ENCODE results near the gene CLK4.
A peak's percentile ranks its signal among the peaks of the same experiment; 100 is the strongest.

Gene CLK4

DNA sequence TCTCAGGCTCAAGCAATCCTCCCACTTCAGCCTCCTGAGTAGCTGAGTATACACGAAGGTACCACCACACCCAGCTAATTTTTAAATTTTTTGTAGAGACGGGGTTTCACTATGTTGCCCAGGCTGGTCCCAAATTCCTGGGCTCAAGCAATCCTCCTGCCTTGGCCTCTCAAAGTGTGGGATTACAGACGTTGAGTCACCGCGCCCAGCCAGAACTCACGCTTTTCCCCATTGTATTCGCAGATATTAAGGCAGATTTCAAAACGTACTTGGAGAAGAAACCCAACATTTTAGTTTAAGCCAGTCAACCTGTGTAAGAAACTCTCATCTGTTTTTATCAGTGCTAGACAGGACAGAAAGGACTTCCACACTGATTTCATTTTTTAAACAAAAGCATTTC, 63.2 kb downstream of the CLK4 start:
- Histone ChIP-seq H3K36me3 (ENCODE audit: insufficient read depth, low read depth, low read length) (no peaks in the 10 kb centered on the region), H3K4me3 (ENCODE audit: low read length) (no peak overlapping the region), H3K27ac (ENCODE audit: low read length) (no peak overlapping the region), H3K4me1 (ENCODE audit: insufficient read depth, low read length) (peaks cover 33% of the 10 kb centered on the region; the same call in 1 of the 2 replicates), H3K9me3 (ENCODE audit: insufficient read depth, low read depth, low read length) (no peaks in the 10 kb centered on the region), H3K27me3 (ENCODE audit: insufficient read depth, low read length) (no peaks in the 10 kb centered on the region), H3K9ac (ENCODE audit: low read depth, low read length) (no peak overlapping the region)

- Histone ChIP-seq H3K36me3 (ENCODE audit: insufficient read depth, low read depth, low read length) (no peaks in the 10 kb centered on the region), H3K27me3 (ENCODE audit: insufficient read depth, low read length) (no peaks in the 10 kb centered on the region), H3K27ac (ENCODE audit: low read length) (no peak overlapping the region), H3K9me3 (ENCODE audit: insufficient read depth, low read depth, low read length) (no peaks in the 10 kb centered on the region), H3K9ac (ENCODE audit: low read depth, low read length) (peak overlapping the region; percentile 20; the same call in 1 of the 2 replicates), H3K4me3 (ENCODE audit: low read length) (no peak overlapping the region), H3K4me1 (ENCODE audit: insufficient read depth, low read length) (peaks cover 33% of the 10 kb centered on the region; the same call in 1 of the 2 replicates)
Measured at GRCh38 chr5:178561746-178562264, 65.0 kb downstream of the CLK4 start.

DNA sequence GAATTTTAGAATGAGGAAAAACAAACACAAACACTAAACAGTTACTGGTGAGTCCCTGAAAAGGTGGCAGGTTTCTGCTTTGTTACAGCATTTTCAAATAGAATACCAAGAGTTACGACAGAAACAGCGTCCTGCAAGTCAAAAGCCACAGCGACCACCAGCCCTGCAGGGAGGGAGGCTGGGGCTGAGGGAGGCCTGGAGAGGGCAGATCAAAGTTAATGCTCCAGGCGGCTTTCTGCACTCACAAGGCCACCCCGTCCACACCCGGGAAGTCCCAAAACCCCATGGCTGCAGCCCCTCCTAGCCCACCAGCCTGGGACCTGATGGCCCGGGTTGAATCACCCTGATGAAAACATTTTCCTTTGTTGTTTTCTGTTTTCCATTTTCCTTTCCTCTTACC, 65.9 kb downstream of the CLK4 start:
- no peak overlapping the region for H3K27ac ChIP-seq (ENCODE audit: low read length)
- H3K4me3 ChIP-seq (ENCODE audit: low read length), result no peak overlapping the region
- peaks cover 33% of the 10 kb centered on the region; the same call in 1 of the 2 replicates for H3K4me1 ChIP-seq (ENCODE audit: insufficient read depth, low read length)
- peak overlapping the region; percentile 20; the same call in 1 of the 2 replicates for H3K9ac ChIP-seq (ENCODE audit: low read depth, low read length)
- H3K36me3 ChIP-seq (ENCODE audit: insufficient read depth, low read depth, low read length), result no peaks in the 10 kb centered on the region
- no peaks in the 10 kb centered on the region for H3K9me3 ChIP-seq (ENCODE audit: insufficient read depth, low read depth, low read length)
- no peaks in the 10 kb centered on the region for H3K27me3 ChIP-seq (ENCODE audit: insufficient read depth, low read length)

DNA sequence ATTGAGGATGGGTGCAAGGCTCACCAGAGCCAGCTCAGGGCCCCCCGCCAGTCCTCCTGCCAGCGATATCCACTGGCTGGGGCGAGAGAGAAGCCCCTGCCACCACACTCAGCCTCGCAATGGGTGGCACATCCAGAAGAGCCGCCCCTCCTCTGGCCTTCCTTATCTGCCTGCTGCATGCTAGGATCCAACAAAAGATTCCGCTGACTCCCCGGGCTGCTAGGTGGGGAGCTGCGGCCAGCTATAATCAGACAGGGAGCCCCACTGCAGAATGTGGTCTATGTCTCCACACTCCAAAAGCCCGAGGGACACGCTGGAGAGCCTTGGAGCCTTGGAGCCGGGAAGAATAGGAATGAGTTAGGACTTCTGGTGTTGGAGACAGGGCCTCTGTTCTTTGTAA, 69.4 kb downstream of the CLK4 start:
- Histone ChIP-seq H3K4me1 (ENCODE audit: insufficient read depth, low read length) (peaks cover 19% of the 10 kb centered on the region; the same call in 1 of the 2 replicates), H3K4me3 (ENCODE audit: low read length) (no peak overlapping the region), H3K9ac (ENCODE audit: low read depth, low read length) (no peak overlapping the region), H3K36me3 (ENCODE audit: insufficient read depth, low read depth, low read length) (no peaks in the 10 kb centered on the region), H3K27me3 (ENCODE audit: insufficient read depth, low read length) (peaks cover 8% of the 10 kb centered on the region; the same call in 1 of the 2 replicates), H3K9me3 (ENCODE audit: insufficient read depth, low read depth, low read length) (no peaks in the 10 kb centered on the region), H3K27ac (ENCODE audit: low read length) (no peak overlapping the region)

DNA sequence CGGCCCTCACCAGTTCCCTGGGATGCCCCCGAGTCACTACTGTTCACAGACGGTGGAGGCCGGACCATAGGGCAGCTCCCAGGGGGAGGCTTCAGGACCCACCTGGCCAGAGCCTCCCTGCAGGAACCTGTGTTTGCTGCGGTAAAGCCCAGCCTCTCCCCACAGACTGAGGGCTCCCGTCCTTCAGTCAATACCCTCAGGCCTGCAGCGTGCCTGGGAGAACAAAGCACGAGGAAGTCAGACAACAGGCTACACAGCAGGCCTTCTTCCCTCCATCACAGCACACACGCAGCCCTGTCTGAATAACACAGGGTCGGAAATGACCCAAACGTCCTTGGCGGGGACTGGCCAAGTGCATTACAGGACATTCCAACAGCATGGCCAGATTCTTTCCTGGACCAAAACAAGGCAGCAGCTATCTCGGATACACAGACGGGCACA, 71.1 kb downstream of the CLK4 start:
- Histone ChIP-seq H3K27me3 (ENCODE audit: insufficient read depth, low read length) (peaks cover 8% of the 10 kb centered on the region; the same call in 1 of the 2 replicates), H3K36me3 (ENCODE audit: insufficient read depth, low read depth, low read length) (no peaks in the 10 kb centered on the region), H3K4me1 (ENCODE audit: insufficient read depth, low read length) (peaks cover 8% of the 10 kb centered on the region; the same call in 1 of the 2 replicates), H3K9ac (ENCODE audit: low read depth, low read length) (peak overlapping the region; percentile 29; the same call in 1 of the 2 replicates), H3K27ac (ENCODE audit: low read length) (peak overlapping the region; percentile 7), H3K9me3 (ENCODE audit: insufficient read depth, low read depth, low read length) (no peaks in the 10 kb centered on the region), H3K4me3 (ENCODE audit: low read length) (no peak overlapping the region)

DNA sequence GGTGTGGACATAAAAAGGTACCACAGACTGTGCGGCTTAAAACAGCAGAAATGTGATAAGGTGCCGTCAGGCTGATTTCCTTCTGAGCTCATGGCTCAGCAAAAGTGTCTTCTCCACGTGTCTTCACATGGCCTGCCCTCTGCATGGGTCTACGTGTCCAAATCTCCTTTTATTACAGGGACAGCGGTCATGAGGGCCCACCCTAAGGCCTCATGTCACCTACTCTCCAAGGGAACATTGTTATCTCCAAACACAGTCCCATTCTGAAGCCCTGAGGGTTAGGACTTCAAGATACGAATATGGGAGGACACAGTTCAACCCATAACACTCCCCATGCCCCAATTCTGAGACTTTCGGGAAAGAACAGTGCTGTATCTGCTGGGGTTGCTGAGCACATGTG, 71.8 kb downstream of the CLK4 start:
- no peak overlapping the region for H3K4me3 ChIP-seq (ENCODE audit: low read length)
- H3K27ac ChIP-seq (ENCODE audit: low read length), result peak overlapping the region; percentile 7
- H3K9ac ChIP-seq (ENCODE audit: low read depth, low read length), result peak overlapping the region; percentile 29; the same call in 1 of the 2 replicates
- no peaks in the 10 kb centered on the region for H3K9me3 ChIP-seq (ENCODE audit: insufficient read depth, low read depth, low read length)
- peaks cover 8% of the 10 kb centered on the region; the same call in 1 of the 2 replicates for H3K27me3 ChIP-seq (ENCODE audit: insufficient read depth, low read length)
- no peaks in the 10 kb centered on the region for H3K36me3 ChIP-seq (ENCODE audit: insufficient read depth, low read depth, low read length)
- peaks cover 4% of the 10 kb centered on the region; the same call in 1 of the 2 replicates for H3K4me1 ChIP-seq (ENCODE audit: insufficient read depth, low read length)

DNA sequence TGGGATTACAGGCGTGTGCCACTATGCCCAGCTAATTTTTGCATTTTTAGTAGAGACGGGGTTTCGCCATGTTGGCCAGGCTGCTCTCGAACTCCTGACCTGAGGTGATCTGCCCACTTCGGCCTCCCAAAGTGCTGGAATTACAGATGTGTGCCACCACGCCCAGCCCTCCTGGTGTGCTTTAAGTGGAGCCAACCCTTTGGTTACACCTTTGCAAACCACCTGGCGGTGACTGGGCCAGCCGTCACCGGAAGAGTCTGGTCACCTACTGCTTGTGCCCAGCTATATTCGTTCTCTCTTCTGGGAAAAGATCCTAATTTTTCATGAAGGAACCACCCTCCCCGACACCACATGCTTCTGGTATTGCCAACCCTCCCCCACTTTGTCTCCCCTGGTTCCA, 72.5 kb downstream of the CLK4 start:
- H3K9me3 ChIP-seq (ENCODE audit: insufficient read depth, low read depth, low read length), result no peaks in the 10 kb centered on the region
- no peak overlapping the region for H3K27ac ChIP-seq (ENCODE audit: low read length)
- H3K9ac ChIP-seq (ENCODE audit: low read depth, low read length), result no peak overlapping the region
- no peaks in the 10 kb centered on the region for H3K36me3 ChIP-seq (ENCODE audit: insufficient read depth, low read depth, low read length)
- H3K4me3 ChIP-seq (ENCODE audit: low read length), result no peak overlapping the region
- peaks cover 4% of the 10 kb centered on the region; the same call in 1 of the 2 replicates for H3K4me1 ChIP-seq (ENCODE audit: insufficient read depth, low read length)
- peaks cover 8% of the 10 kb centered on the region; the same call in 1 of the 2 replicates for H3K27me3 ChIP-seq (ENCODE audit: insufficient read depth, low read length)

DNA sequence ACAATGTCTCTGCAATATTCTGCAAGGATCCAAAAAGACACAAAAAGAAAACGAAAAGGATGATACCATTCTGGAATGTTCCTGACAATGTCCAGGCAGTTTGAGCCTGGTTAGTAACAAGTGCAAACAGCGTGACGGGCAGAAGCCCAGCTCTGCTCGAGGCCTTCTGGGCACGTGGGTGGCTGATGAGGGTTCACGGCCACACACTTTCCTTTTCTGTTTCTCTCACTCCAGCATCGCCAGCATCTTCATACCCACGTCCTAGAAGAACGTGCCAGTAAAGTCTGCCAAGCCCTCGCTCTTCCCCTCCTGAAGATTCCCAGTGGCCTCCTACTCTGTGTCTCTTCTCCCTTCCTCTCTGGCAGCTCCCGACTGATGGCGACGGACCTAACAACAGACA, 73.3 kb downstream of the CLK4 start:
- H3K9me3 ChIP-seq (ENCODE audit: insufficient read depth, low read depth, low read length), result no peaks in the 10 kb centered on the region
- peaks cover 4% of the 10 kb centered on the region; the same call in 1 of the 2 replicates for H3K4me1 ChIP-seq (ENCODE audit: insufficient read depth, low read length)
- H3K9ac ChIP-seq (ENCODE audit: low read depth, low read length), result no peak overlapping the region
- no peaks in the 10 kb centered on the region for H3K36me3 ChIP-seq (ENCODE audit: insufficient read depth, low read depth, low read length)
- H3K27me3 ChIP-seq (ENCODE audit: insufficient read depth, low read length), result peaks cover 8% of the 10 kb centered on the region; the same call in 1 of the 2 replicates
- H3K27ac ChIP-seq (ENCODE audit: low read length), result no peak overlapping the region
- no peak overlapping the region for H3K4me3 ChIP-seq (ENCODE audit: low read length)
